Measurements from ENCODE around the gene TTN. TPM values are rescaled to one million over a fixed set of nuclear protein-coding genes. Genes with fewer than 3 reads are reported as not detected.

The TTN gene
- total and polyA plus RNA-seq, 2 donors from 2014 or later, result 0.02 to 3.6 TPM

DNA sequence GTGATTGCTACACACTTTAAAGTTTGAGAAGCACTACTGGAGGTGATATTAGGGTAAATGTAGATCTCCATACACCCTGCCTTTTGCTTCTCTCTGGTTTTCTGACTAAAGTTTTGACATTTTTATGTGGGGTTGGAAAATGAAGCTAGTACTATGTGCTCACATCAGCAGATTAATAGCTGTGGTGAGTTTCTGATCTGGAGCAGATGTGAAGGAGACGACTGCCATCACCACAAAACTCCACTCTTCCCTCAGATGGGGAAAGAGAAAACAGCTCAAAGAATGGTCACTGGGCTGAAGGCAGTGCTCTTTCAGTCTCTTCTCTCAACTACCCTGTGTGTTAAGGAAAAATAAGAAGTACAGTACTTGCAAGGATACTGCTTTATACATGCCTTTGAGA, 289.7 kb downstream of the TTN start:
- Histone ChIP-seq H3K4me3 (ENCODE audit: low read length in 3 of 3) (no peak overlapping the region), H3K9me3 (ENCODE audit: control insufficient read depth in 2 of 3, insufficient read depth in 1 of 3, low read length in 3 of 3) (no peaks in the 10 kb centered on the region), H3K9ac (ENCODE audit: low read length in 3 of 3) (no peak overlapping the region), H3K27me3 (ENCODE audit: control insufficient read depth, insufficient read depth, low read length) (no peaks in the 10 kb centered on the region), H3K27ac (ENCODE audit: low read depth in 2 of 2, low read length in 2 of 2) (no peak overlapping the region), H3K36me3 (ENCODE audit: control insufficient read depth in 2 of 3, insufficient read depth in 3 of 3, low read length in 3 of 3) (peaks cover 0 to 4% (median 3%) of the 10 kb centered on the region in 3 donors), H3K4me1 (ENCODE audit: control insufficient read depth in 2 of 3, insufficient read depth in 2 of 3, low read depth in 1 of 3, low read length in 3 of 3) (no peaks in the 10 kb centered on the region)
- FAIRE-seq, result no peak
- no peak for DNase-seq
- TF ChIP-seq, protein P1, sequence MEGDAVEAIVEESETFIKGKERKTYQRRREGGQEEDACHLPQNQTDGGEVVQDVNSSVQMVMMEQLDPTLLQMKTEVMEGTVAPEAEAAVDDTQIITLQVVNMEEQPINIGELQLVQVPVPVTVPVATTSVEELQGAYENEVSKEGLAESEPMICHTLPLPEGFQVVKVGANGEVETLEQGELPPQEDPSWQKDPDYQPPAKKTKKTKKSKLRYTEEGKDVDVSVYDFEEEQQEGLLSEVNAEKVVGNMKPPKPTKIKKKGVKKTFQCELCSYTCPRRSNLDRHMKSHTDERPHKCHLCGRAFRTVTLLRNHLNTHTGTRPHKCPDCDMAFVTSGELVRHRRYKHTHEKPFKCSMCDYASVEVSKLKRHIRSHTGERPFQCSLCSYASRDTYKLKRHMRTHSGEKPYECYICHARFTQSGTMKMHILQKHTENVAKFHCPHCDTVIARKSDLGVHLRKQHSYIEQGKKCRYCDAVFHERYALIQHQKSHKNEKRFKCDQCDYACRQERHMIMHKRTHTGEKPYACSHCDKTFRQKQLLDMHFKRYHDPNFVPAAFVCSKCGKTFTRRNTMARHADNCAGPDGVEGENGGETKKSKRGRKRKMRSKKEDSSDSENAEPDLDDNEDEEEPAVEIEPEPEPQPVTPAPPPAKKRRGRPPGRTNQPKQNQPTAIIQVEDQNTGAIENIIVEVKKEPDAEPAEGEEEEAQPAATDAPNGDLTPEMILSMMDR (IDR thresholded peaks at IDR 0.05; ENCODE audit: borderline replicate concordance, extremely low read depth, insufficient read depth), result no peak
- intact Hi-C loops (cut with DNase I), result no loop called here

DNA sequence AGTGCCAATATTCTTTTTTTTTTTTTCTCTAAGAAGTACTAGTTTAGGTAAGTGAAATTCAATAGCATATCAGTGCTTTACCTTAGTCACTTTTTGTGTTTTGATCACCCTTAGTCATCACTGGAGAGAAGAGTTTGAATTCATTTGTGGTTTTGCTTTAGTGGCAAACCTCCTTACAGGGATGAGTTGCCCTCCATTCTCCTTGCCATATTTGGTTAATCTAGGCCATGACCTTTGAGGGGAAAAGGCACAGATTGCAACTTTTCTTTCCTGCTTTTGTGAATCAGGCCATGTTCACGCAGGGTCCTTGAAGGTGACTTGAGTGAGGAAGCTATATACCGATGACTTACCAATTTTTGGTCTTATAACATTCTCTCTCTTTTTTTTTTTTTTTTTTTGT, 292.6 kb downstream of the TTN start:
- Histone ChIP-seq H3K4me1 (ENCODE audit: control insufficient read depth in 2 of 3, insufficient read depth in 2 of 3, low read depth in 1 of 3, low read length in 3 of 3) (no peaks in the 10 kb centered on the region), H3K36me3 (ENCODE audit: control insufficient read depth in 2 of 3, insufficient read depth in 3 of 3, low read length in 3 of 3) (peaks cover 0 to 4% (median 3%) of the 10 kb centered on the region in 3 donors), H3K9me3 (ENCODE audit: control insufficient read depth in 2 of 3, insufficient read depth in 1 of 3, low read length in 3 of 3) (no peaks in the 10 kb centered on the region), H3K27ac (ENCODE audit: low read depth in 2 of 2, low read length in 2 of 2) (no peak overlapping the region), H3K9ac (ENCODE audit: low read length in 3 of 3) (no peak overlapping the region), H3K4me3 (ENCODE audit: low read length in 3 of 3) (no peak overlapping the region), H3K27me3 (ENCODE audit: control insufficient read depth, insufficient read depth, low read length) (no peaks in the 10 kb centered on the region)
- DNase-seq (no peak), FAIRE-seq (no peak)
- intact Hi-C loops (cut with DNase I), result no loop called here
- TF ChIP-seq, protein P1 (IDR thresholded peaks at IDR 0.05; ENCODE audit: borderline replicate concordance, extremely low read depth, insufficient read depth), result no peak

DNA sequence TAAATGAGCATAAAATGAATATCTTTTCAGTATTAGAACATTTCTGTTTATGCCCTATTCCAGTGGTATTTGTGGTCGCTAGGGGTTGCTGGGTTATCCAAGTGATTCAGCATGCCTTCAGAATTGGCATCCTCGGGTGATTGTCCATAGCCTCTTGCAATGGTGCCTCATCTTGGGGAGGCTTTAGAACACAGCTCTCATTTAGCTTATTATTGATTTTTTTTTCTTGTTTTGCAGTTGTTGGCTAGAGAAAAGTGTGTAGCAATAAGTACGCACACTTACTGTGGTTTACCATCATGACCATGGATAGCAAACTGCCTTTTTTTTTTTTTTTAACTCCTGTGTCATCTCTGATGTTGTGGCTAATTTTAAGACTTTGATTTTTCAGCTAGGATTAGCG, 293.3 kb downstream of the TTN start:
- H3K36me3 ChIP-seq (ENCODE audit: control insufficient read depth in 2 of 3, insufficient read depth in 3 of 3, low read length in 3 of 3), result peaks cover 0 to 4% (median 3%) of the 10 kb centered on the region in 3 donors
- no peak overlapping the region for H3K9ac ChIP-seq (ENCODE audit: low read length in 3 of 3)
- no peak for FAIRE-seq
- no peaks in the 10 kb centered on the region for H3K4me1 ChIP-seq (ENCODE audit: control insufficient read depth in 2 of 3, insufficient read depth in 2 of 3, low read depth in 1 of 3, low read length in 3 of 3)
- no peak overlapping the region for H3K4me3 ChIP-seq (ENCODE audit: low read length in 3 of 3)
- DNase-seq, result no peak
- H3K27me3 ChIP-seq (ENCODE audit: control insufficient read depth, insufficient read depth, low read length), result no peaks in the 10 kb centered on the region
- intact Hi-C loops (cut with DNase I), result no loop called here
- no peaks in the 10 kb centered on the region for H3K9me3 ChIP-seq (ENCODE audit: control insufficient read depth in 2 of 3, insufficient read depth in 1 of 3, low read length in 3 of 3)
- TF ChIP-seq, protein P1 (IDR thresholded peaks at IDR 0.05; ENCODE audit: borderline replicate concordance, extremely low read depth, insufficient read depth), result no peak
- no peak overlapping the region for H3K27ac ChIP-seq (ENCODE audit: low read depth in 2 of 2, low read length in 2 of 2)

DNA sequence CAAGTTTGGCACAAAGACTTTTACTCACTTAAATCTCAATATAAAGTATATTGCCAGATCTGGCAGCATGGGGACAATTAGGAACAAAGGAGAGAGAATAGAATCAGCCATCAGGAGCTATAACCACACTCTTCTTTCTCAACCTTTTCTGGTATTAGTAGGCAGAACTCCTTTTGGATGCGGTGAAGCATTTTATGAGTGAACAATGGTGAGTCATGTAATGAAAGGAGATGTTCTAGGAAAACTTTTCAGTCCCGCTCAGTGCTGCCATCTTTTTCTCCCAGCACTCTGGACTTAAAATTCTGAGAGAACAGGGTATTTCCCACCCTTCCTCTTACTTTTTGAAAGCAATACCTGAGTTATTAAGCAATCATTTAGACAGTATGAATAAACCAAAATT, 294.7 kb downstream of the TTN start:
- no peak for FAIRE-seq
- no peaks in the 10 kb centered on the region for H3K36me3 ChIP-seq (ENCODE audit: control insufficient read depth in 2 of 3, insufficient read depth in 3 of 3, low read length in 3 of 3)
- no peaks in the 10 kb centered on the region for H3K27me3 ChIP-seq (ENCODE audit: control insufficient read depth, insufficient read depth, low read length)
- intact Hi-C loops (cut with DNase I), result no loop called here
- H3K4me1 ChIP-seq (ENCODE audit: control insufficient read depth in 2 of 3, insufficient read depth in 2 of 3, low read depth in 1 of 3, low read length in 3 of 3), result no peaks in the 10 kb centered on the region
- peak in 1 of 5 donors; percentile 1 for DNase-seq
- H3K9me3 ChIP-seq (ENCODE audit: control insufficient read depth in 2 of 3, insufficient read depth in 1 of 3, low read length in 3 of 3), result no peaks in the 10 kb centered on the region
- TF ChIP-seq, protein P1 (IDR thresholded peaks at IDR 0.05; ENCODE audit: borderline replicate concordance, extremely low read depth, insufficient read depth), result no peak
- no peak overlapping the region for H3K4me3 ChIP-seq (ENCODE audit: low read length in 3 of 3)
- H3K9ac ChIP-seq (ENCODE audit: low read length in 3 of 3), result no peak overlapping the region
- H3K27ac ChIP-seq (ENCODE audit: low read depth in 2 of 2, low read length in 2 of 2), result no peak overlapping the region
